ENCODE measurements around the gene SPRED1.

- TF ChIP-seq, protein P1, sequence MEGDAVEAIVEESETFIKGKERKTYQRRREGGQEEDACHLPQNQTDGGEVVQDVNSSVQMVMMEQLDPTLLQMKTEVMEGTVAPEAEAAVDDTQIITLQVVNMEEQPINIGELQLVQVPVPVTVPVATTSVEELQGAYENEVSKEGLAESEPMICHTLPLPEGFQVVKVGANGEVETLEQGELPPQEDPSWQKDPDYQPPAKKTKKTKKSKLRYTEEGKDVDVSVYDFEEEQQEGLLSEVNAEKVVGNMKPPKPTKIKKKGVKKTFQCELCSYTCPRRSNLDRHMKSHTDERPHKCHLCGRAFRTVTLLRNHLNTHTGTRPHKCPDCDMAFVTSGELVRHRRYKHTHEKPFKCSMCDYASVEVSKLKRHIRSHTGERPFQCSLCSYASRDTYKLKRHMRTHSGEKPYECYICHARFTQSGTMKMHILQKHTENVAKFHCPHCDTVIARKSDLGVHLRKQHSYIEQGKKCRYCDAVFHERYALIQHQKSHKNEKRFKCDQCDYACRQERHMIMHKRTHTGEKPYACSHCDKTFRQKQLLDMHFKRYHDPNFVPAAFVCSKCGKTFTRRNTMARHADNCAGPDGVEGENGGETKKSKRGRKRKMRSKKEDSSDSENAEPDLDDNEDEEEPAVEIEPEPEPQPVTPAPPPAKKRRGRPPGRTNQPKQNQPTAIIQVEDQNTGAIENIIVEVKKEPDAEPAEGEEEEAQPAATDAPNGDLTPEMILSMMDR (IDR thresholded peaks at IDR 0.05) = no peak
- no peak for TF ChIP-seq POLR2A (IDR thresholded peaks at IDR 0.05)
These were observed 39.8 kb upstream of the SPRED1 start for GRCh38 chr15:38212729-38213351.
